GM21423 (cell line): Measurements from ENCODE around the gene ZFYVE9.

Experiments used
- ATAC-seq: cut with Tn5 transposase; IDR thresholded peaks from one replicate; pipeline ENCODE4 v1.9.1; 2021; ENCODE audit warnings: mild to moderate bottlenecking, moderate library complexity; ENCODE audit not compliant: unreplicated experiment

ZFYVE9 gene

DNA sequence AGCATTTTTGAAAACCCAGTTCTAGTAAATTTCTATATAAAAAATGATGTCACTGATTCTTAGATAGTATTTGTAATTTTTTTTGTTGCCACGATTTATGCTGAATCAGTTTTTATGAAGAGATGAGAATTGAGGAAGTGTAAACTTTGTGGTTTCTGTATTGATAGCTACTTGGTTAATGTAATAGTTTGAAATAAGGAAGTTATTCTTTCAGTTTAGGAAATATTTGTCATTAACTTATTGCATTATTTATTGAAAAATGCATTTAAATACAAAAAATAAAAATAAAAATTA, 97.8 kb downstream of the ZFYVE9 start:
- peak; percentile 64 for ATAC-seq

- ATAC-seq: no peak
Observed at GRCh38 chr1:52240592-52241210, 98.8 kb downstream of the ZFYVE9 start.

DNA sequence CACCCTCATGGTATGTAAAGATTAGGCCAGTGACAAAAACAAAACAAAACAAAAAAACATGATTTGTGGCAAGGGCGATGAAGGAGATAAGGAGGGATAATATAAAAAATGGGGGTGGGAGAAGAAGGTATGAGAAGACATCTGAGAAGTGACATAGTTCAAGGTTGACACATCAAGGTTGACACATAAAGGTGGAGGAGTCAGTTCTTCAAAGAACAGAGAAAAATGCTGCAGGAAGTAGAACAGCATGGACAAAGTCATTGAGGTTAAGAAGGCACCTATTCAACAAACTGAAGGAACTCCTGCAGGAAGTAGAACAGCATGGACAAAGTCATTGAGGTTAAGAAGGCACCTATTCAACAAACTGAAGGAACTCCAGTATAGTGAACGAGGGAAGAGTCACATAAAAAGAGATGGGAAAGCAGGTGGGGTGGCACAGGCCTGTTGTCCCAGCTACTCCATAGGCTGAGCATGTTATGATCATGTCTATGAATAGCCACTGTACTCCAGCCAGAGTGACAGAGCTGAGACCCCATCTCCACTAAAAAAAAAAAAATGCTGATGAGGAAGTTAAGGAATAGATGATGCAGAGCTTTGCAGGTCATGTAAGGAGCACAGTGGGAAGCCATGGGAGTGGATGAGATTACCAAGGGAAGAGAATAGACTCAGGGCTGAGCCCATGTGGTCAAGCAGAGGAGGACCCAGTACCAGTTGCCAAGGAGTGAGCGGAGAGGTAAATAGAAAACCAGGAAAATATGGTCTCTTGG, 101.5 kb downstream of the ZFYVE9 start:
- ATAC-seq: no peak

GRCh38 chr1:52249831-52250230, 107.9 kb downstream of the ZFYVE9 start:
- ATAC-seq: no peak

DNA sequence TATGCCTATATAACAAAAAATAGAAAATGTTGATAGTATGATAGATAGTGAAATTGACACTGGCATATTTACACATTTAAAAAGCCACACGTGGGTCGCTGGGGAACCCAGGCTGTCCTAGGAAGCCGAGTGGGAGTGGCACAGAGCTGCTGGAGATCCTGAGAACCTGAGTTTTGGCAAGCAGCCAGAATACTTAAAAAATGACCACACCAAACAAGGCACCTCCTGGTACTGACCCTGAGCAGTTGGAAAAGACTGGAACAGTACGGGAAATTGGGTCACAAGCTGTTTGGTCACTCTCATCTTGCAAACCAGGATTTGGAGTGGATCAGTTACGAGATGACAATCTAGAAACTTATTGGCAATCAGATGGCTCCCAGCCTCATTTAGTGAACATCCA, 111.5 kb downstream of the ZFYVE9 start:
- no peak for ATAC-seq

- no peak for ATAC-seq
Observed at GRCh38 chr1:52259886-52260285, 118.0 kb downstream of the ZFYVE9 start.

- ATAC-seq: no peak
Observed at GRCh38 chr1:52263153-52263910, 121.4 kb downstream of the ZFYVE9 start.

DNA sequence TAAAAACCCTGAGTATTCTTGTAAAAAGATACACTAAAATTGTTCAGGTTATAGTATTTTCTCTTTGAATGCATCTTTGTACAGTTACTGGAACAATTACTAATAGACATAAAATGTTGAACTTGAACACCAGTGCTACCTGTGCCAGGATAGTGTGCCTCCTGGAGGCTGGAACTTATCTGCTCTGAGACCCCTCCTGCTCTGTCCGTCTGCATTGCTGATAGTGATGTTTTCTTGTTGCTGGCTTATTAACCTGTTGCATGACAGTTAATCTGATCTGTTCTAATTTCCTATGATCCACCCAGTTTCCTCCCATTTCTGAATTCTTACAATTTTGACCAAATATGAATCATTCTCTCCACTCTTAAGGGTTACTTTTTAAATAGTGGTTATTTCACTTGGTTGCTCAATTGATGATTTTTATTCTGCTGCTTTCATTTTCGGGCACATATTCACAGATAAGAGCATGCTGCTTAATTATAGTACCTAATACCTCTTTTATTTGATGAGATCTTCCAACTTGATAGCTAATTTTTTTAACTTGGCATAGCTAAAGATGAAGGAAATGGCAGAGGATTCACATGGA, 122.7 kb downstream of the ZFYVE9 start:
- ATAC-seq: no peak

DNA sequence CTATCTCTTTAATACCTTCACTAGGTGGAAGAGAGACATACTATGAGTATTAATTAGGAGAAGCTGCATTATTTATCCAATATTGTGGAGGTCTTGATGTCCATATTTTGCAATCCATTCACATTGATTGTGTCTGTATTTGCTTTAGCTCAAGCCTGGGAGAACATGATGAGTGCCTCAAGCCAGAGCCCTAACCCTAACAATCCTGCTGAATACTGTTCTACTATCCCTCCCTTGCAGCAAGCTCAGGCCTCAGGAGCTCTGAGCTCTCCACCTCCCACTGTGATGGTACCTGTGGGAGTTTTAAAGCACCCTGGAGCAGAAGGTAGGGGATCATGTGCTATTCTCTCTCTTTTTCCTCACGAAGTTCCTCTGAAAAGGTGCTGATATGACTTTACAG, 124.6 kb downstream of the ZFYVE9 start:
- ATAC-seq: no peak

GRCh38 chr1:52268372-52268771, 126.5 kb downstream of the ZFYVE9 start:
- no peak for ATAC-seq

- no peak for ATAC-seq
Observed at GRCh38 chr1:52281518-52281917, 139.6 kb downstream of the ZFYVE9 start.

GRCh38 chr1:52288286-52288685, 146.4 kb downstream of the ZFYVE9 start:
- ATAC-seq: no peak

- no peak for ATAC-seq
Observed at GRCh38 chr1:52294580-52294979, 152.7 kb downstream of the ZFYVE9 start.

DNA sequence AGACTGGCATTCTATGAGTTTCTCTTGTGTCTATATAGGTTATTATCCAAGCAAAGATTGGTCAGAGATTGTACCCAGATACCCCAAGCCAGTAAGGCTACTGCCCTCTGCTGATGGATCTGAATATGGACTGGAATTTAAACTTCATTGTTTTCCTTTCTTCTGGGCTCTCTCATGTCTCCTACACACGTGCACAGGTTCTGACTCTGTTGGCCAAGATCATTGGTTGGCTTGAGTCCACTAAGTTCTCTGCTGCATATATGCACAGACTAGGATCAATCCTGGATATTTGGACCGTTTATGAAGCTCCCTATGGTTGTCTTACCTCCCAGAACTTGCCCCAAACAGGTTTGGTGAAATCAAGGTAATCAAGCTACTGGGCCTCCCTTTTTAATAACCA, 154.5 kb downstream of the ZFYVE9 start:
- ATAC-seq: no peak

DNA sequence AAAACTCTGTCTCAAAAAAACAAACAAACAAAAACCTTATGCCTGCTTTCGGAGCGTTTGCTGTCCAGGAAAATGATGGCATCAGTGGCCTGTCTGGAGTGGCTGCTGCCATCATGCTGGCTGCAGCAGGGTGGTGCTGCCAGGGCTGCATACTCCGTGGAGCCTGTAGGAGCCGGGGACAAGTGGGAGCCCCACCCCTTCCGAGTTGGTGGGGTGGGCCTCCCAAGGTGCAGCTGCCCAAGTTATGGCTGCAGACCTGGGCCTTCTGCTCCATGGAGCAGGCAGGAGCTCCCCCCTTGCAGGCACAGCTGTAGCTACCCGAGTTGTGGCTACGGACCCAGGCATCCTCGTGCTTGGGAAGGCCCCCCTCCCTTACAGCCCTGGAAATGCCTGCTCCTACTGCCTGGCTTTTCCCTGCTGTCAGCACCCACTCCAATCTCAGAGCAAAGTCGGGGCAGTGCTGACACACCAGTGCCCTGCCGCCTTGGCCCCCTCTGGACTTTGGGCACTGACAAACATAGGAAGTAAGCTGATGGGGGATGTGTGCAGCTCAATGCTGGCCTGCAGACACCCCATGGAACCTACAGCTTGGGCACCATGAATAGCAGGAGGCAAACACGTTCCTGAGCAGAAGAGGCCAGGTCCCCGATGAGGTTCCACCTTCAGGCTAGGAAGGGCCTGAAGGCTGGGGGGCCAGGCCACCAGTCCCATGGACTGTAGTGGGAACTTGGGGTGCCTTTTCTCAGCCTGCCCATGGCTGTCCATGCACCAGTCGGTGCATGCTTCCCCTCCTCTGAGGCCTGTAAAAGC, 163.7 kb downstream of the ZFYVE9 start:
- ATAC-seq: no peak

- no peak for ATAC-seq
Observed at GRCh38 chr1:52306227-52307006, 164.5 kb downstream of the ZFYVE9 start.

DNA sequence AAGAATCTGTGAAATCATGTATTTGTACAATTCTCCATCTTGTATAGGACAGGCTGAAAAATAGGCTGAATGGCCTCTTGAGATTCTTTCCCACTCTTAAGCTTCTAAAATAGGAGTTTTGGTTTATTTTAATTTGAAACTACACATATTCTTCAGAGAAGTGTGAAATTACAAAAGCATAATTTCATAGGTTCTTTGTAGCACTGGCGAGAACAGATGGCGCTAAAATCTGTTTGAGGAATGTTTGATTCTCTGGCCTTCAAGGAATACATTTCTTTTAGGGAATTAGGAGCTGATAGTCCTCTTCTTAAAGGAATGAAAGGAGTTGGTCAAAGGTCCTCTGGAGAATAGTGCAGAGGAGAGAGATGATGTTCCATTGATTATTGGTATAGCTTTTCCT, 179.2 kb downstream of the ZFYVE9 start:
- no peak for ATAC-seq

DNA sequence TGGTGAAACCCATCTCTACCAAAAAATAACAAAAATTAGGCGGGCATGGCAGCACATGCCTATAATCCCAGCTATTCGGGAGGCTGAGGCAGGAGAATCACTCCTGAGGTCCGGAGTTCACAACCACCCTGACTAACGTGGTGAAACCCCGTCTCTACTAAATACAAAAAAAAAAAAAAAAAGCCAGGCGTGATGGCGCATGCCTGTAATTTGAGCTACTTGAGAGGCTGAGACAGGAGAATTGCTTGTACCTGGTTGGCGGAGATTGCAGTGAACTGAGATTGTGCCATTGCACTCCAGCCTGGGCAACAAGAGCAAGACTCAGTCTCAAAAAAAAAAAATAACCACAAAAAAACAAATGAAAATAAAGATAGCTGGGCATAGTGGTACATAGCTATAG, 181.8 kb downstream of the ZFYVE9 start:
- no peak for ATAC-seq

- ATAC-seq: no peak
Observed at GRCh38 chr1:52325786-52326185, 183.9 kb downstream of the ZFYVE9 start.

DNA sequence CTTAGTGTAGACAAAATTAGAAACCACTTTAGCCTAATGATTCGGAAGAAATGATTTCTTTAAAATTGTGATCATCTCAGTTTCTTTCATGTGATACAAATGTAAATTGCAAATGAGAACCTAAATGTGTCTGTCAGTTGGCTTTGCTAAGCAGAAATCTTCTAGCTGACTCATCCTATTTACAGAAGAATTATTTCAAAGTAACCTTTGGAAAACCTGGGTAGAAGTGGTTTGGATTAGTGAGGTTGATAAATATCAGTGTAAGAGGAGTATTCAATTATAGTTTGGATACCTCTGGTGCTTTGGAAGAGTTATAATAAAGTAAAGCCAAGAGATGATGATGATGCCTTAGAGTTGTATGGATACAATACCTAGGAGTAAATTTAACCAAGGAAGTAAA, 186.7 kb downstream of the ZFYVE9 start:
- no peak for ATAC-seq
